RCC 7860 (cell line): Measurements from ENCODE around the gene ELMO1.

Experiments
- DNase-seq: peaks from one replicate; pipeline ENCODE4 v3.0.0-alpha.2; 2015; ENCODE audit warnings: low spot score
- FAIRE-seq: peaks from 2 replicates; lab custom pipeline; 2012; peaks lifted over from hg19 to GRCh38; lab: Jason Lieb, UNC

The ELMO1 gene

DNA sequence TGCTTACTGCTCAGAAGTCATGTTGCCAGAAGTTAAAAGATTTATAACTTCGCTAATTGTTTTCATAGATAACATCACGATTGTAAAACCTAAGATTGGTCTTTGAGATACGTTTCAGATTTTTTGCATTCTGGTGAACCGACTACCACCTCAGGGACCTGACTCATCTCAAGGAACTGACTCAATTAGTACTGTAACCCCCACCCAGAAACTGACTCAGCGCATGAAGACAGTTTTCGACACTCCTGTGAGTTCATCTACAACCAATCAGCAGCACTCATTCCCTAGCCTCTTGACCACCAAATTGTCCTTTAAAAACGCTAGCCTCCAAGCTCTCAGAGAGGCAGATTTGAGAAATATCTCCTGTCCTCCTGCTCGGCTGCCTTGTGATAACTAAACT lies 72.3 kb downstream of the ELMO1 start:
- DNase-seq (no peak), FAIRE-seq (no peak)

GRCh38 chr7:37372750-37373149 lies 75.9 kb downstream of the ELMO1 start:
- FAIRE-seq (no peak), DNase-seq (no peak)

- DNase-seq = no peak
- FAIRE-seq = no peak
Observed at GRCh38 chr7:37371755-37372154, 76.9 kb downstream of the ELMO1 start.

GRCh38 chr7:37369906-37370305 lies 78.8 kb downstream of the ELMO1 start:
- DNase-seq = no peak
- no peak for FAIRE-seq

GRCh38 chr7:37368540-37368939 lies 80.1 kb downstream of the ELMO1 start:
- FAIRE-seq (no peak), DNase-seq (no peak)

DNA sequence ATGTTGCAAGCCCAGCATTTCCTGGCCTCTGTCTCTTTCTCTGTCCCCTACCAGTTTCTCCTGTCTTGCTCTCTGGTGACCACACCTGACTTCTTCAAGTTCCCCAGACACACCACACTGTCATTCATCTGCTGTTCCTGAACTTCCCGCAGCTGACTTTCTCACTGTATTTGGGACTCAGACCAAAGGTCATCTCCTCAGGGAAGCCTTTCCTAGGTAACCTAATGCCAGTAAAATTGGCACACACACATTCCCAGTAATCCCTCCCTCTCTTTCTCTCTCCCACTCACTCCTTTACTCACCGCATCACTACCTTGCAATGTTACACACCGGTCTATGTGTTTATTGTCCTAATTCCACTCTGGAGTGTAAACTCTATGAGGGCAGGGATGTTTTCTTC lies 81.7 kb downstream of the ELMO1 start:
- FAIRE-seq (no peak), DNase-seq (no peak)

DNA sequence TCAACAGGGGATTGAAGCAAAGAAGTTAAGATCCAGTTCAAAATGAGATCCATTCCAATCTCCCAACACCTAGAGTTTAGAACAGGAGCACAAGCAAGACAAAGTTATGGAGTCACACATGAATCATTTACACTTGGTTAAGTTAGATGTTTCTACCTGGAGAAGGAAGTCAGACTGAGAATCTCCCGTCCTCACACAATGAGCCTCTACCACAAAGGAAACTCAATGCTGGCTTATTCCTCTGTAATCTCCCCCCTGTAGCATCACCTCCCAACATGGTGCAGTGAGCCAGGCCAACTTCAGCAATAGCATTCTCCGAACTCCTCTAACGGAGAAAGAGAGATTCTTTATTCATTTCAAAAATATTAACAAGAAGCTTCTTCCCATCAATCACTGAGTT lies 82.2 kb downstream of the ELMO1 start:
- FAIRE-seq (no peak), DNase-seq (no peak)

- DNase-seq (no peak), FAIRE-seq (no peak)
Observed at GRCh38 chr7:37365405-37365804, 83.3 kb downstream of the ELMO1 start.

- FAIRE-seq (no peak), DNase-seq (no peak)
Observed at GRCh38 chr7:37364856-37365255, 83.8 kb downstream of the ELMO1 start.

GRCh38 chr7:37363536-37364491 lies 84.8 kb downstream of the ELMO1 start:
- no peak for FAIRE-seq
- no peak for DNase-seq

DNA sequence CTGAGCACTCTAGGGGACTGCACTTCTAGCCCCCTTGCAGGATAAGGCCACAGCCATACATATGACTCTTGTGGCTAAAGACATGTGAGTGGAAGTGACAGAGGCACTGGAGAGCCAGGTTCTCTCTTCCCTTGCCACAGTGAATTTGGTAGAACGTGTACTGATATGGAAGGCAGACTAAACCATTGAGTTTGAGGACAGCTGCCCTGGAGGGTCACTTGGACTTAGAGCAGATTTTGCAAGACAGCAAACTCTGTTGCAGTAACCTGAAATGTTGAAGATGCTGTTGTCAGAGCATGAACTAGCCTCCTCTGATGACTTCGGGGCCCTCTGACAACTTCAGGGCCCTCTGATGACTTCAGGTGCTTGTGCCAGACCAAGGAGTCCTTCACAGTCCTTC lies 85.9 kb downstream of the ELMO1 start:
- no peak for FAIRE-seq
- DNase-seq = no peak

DNA sequence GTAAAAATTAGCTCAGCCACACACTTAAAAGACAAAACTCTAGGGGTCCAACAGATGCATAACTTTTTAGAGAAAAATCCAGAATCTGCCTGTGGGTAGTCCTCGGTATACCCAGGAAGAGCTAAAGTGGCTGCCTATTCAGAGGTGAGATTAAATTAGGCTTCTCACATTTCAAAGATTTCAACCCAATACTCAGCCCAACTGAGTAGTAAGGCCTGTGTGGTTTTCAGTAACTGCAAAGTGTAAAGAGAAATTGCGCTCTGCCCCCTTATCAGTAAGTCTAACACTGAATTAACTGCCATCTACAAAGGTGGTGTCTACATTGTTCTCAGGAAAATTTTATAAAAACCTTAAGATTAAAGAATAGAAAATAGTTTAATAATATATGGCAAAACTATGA lies 88.2 kb downstream of the ELMO1 start:
- DNase-seq = no peak
- no peak for FAIRE-seq

DNA sequence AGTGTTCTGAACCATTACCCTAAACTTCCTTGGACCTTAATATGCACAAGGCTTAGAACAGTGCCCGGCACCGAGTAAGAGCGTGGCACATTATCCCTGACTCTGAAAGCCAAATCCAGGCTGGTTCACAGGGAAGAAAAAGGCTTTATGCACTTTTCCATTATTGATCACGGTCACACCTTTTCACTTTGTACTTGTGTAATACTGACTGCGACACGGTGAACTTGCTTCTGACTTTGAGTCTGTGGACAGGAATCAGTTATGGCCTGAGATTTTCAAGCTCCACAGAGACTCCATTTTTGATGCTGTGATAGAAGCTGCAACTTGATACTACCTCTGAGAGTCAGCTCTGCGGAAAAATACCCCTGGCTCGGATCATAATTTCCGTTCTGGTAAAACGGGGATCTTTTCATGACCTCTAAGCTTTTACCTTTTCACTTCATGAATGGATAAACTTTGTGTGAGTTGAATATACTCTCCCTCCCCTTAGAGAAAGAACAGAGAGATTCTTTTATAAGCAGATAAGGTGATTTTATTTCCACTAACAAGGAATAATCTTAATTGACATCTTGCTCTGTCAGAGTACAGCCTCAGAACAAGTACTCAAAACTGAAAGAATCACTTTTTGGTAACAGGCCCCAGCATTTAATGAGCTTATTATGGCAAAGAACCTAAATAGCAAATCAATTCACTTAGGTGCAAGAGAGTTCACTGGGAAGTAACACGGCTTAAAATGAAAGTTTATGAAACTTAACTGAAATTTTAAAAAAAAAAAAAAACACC lies 88.8 kb downstream of the ELMO1 start:
- DNase-seq (no peak), FAIRE-seq (no peak)

- DNase-seq = no peak
- FAIRE-seq = no peak
Observed at GRCh38 chr7:37359180-37359579, 89.5 kb downstream of the ELMO1 start.

- no peak for FAIRE-seq
Observed at GRCh38 chr7:37357637-37357996, 91.0 kb downstream of the ELMO1 start.

GRCh38 chr7:37356911-37357636 lies 91.6 kb downstream of the ELMO1 start:
- DNase-seq = no peak

More at GRCh38 chr7:37357637-37357996, 91.0 kb downstream of the ELMO1 start:
- no peak for DNase-seq

DNA sequence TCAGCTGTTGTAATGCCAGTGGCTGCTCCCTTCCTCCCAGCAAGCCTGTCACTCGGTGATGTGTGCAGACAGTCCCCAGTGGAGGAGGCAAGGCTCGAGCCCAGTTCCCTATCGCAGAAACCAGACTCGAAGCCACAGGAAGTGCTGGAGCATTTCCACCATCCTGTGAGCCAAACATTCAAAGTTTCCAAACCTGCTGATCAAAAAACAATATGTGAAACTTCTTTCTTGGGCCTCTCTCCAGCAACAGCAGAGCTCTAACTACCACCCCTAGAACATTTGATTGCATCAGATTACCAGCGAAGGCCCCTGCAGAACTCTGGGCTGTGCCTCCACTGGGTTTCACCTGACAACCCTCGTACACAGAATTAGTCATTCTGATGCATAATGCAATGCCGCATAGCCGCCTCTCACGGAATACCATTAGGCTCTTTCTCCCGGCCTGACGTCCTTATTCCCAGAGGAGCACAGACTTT lies 94.0 kb downstream of the ELMO1 start:
- FAIRE-seq (no peak), DNase-seq (no peak)

More at GRCh38 chr7:37356911-37357636, 91.6 kb downstream of the ELMO1 start:
- no peak for FAIRE-seq

DNA sequence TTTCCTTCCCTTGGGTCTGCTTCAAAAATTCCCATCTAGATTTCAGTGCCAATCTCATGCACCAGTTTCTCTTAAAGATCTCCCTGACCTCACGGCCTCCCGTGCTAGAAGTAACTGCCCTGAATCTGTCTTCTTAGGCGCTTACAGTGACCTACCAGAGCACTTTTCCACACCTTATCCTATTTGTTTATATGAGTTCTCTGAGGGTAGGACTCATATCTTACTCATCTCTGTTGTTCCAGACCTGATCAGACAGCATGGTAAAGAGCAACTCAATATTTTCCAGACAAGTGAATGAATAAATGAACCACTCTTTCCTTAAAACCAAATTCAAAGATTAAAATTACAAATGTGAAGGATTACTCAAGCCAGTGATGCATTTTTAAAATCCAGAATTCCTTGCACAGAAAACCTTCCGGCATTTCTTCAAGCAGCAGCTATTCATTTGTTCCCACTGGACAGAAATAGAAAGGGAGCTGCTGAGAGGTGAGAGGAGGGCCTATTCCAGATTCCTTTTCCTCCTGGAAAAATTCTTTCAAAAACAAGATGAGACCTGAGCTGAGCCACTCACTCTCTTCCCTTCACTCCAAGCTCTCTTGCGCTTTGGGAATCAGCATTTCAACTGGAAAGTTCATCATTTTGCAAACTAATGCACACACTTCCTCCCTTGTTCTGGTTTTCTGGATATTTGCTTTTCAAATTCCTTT lies 94.6 kb downstream of the ELMO1 start:
- DNase-seq (no peak), FAIRE-seq (no peak)

- FAIRE-seq (no peak), DNase-seq (no peak)
Observed at GRCh38 chr7:37352974-37353948, 95.4 kb downstream of the ELMO1 start.
